HG03521 (cell line): ENCODE results near the gene KCND3.

Experiments
- ATAC-seq: cut with Tn5 transposase; IDR thresholded peaks from one replicate; pipeline ENCODE4 v1.9.1; 2021; ENCODE audit warnings: mild to moderate bottlenecking, moderate library complexity; ENCODE audit not compliant: unreplicated experiment

The KCND3 gene

DNA sequence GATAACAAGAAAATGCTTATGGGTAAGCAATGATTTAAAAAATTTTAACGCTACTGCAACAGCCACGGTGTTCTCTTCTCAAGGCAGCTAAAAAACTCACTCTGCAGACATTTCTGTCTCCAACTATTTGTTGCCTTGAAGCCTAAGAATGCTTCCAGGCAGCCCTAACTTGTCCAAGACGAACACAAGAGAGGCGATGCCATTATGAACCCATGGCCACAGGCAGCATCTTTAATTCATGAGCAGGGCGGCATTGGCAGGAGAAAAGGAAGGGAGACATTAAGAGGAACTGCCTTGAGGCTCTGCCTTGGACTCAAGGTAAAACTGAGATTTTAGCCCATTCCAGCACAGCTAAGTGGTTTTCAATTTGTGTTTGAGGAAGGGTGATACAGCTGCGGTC is 67.5 kb downstream of the KCND3 start:
- no peak for ATAC-seq

DNA sequence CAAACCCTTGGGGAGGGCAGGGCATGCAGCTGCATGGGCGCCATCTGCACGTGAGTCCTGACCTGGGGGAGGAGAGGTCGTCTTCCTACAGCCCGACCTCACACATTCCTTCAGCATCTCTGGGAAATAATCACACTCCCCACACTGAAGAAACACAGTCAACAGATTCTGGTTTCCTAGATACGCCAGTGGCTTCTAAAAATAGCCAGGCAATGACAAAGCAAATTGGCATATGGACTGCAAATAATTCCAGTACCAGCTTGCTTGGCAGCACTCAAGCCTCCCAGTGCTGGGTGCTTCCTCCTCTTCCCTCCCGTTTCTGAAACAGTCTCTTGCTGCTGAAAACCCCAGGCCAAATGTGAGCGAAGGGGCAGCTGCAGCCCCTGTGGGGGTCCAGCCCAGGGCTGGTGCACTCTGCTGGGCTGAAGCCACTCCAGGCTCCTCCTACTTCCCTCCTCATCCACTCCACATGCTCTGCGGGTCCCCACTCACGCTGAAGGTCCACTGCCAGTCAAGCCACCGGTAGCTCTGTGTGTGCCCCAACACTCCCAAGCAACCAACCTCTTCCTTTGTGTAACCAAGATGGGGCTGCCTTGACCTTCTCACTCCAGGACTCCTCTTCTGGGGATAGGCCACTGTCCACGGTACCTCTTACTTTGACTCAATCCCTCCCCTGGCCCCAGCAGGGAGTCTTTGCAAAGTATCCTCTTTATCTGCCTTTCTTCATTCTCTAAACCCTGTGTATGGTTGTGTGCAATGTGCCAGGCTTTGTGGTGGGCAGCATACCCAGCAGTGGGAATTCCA is 69.0 kb downstream of the KCND3 start:
- no peak for ATAC-seq

GRCh38 chr1:111911776-111912515 is 77.5 kb downstream of the KCND3 start:
- ATAC-seq: no peak

GRCh38 chr1:111911061-111911460 is 78.4 kb downstream of the KCND3 start:
- no peak for ATAC-seq

GRCh38 chr1:111909030-111909429 is 80.4 kb downstream of the KCND3 start:
- ATAC-seq: no peak

GRCh38 chr1:111908011-111908621 is 81.4 kb downstream of the KCND3 start:
- no peak for ATAC-seq

- ATAC-seq: no peak
Measured at GRCh38 chr1:111907321-111907720, 82.1 kb downstream of the KCND3 start.

- ATAC-seq: no peak
Measured at GRCh38 chr1:111906816-111907215, 82.7 kb downstream of the KCND3 start.

DNA sequence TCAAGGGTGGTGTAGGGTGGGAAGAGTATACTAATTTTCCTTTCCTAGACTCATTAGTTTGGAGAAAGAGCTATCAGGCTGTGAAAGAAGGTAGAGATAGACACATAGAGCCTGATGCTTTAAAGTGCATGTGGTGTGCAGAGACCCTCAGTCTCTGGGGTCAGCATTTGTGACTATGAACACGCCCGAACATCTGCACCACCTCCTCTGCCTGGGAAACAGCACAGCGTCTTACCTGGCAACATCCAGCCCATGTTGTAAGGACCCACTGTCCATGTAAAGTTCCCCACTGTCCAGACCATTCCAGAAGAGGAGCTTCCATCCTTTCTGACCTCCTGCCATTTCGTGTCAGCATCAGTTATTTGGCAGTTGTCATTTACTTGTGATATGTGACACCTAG is 83.4 kb downstream of the KCND3 start:
- no peak for ATAC-seq

DNA sequence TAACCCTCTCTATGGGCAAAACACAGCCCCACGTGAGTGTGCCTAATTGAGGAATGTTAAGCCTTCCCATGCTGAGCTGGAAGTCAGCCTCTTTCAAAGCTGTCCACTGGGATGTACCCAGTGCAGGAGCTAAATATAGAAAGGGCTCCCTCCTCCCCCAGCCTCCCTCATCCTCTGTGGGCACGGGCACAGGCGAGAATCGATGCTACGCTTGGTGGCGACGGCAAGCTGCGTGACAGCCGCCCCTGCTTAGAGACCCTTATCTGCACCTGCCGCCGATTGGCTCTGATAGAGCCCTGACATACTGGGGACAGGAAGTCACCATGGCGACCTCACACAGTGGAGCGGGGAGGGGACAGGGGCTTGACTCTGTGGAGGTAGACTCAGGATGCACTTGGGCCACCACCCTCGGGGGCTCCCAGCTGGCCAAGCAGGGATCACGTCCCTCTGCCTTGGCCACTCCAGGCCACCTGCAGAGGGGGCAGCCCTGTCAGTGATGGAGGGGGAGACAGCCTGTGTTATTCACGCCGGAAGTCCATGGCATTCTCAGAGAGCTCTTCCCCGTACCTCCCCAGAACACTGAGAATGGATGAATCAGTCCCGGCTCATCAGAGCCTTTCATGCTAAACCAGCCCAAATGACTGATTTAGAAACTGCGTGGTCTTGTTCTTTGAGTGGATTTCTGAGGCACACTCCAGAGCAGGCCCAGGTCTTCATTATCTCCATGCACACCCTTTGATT is 84.8 kb downstream of the KCND3 start:
- no peak for ATAC-seq

GRCh38 chr1:111903871-111904449 is 85.5 kb downstream of the KCND3 start:
- no peak for ATAC-seq

- ATAC-seq: no peak
Measured at GRCh38 chr1:111903148-111903870, 86.2 kb downstream of the KCND3 start.

- no peak for ATAC-seq
Measured at GRCh38 chr1:111895469-111895868, 94.0 kb downstream of the KCND3 start.

DNA sequence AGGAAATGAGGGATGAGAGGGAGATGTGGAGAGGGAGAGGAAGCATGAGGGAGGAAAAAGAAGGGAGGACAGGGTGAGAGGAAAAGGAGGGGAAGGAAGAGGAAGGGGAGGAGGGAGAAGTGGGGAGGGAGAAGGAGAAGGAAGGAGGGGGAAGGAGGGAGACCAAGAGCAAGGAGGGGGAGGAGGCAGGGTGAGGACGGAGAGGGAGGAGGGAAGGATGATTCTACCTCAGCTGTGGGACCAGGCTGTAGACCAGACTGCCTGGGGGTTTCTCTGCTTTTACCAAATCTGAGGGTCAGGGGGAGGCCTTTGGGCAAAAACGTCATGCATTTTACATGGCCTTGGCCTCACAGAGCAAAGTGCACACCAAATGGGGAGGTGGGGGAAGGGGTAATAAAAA is 94.5 kb downstream of the KCND3 start:
- ATAC-seq: no peak

- no peak for ATAC-seq
Measured at GRCh38 chr1:111894497-111894896, 95.0 kb downstream of the KCND3 start.

- ATAC-seq: no peak
Measured at GRCh38 chr1:111891566-111891965, 97.9 kb downstream of the KCND3 start.

- no peak for ATAC-seq
Measured at GRCh38 chr1:111888740-111889376, 100.6 kb downstream of the KCND3 start.

GRCh38 chr1:111887875-111888274 is 101.6 kb downstream of the KCND3 start:
- ATAC-seq: no peak

DNA sequence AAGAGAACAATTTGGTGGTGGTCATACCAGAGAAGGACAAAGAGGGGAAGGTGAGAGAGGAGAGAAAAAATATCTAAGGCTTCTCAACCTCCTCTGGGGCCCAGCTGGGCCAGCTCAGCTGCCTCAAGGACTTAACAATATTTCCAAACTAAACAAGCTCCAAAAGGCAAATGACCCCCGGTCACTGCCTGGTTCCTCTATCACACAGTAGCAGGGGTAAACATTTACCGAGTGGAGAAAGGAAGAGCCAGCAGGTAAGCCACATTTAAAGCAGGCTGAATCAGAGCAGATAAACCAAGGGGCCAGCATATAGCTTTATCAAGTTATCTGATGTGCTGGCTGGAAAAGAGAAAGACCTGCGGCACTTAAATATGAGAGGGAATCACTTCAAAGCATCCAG is 102.1 kb downstream of the KCND3 start:
- ATAC-seq: no peak

- no peak for ATAC-seq
Measured at GRCh38 chr1:111886741-111887140, 102.7 kb downstream of the KCND3 start.
